ENCODE data around the gene LGALS9. TPM values are rescaled to one million over a fixed set of nuclear protein-coding genes. Genes with fewer than 3 reads are reported as not detected.

LGALS9 gene
- polyA plus RNA-seq, 3 donors = 149 to 581 (median 149) TPM

DNA sequence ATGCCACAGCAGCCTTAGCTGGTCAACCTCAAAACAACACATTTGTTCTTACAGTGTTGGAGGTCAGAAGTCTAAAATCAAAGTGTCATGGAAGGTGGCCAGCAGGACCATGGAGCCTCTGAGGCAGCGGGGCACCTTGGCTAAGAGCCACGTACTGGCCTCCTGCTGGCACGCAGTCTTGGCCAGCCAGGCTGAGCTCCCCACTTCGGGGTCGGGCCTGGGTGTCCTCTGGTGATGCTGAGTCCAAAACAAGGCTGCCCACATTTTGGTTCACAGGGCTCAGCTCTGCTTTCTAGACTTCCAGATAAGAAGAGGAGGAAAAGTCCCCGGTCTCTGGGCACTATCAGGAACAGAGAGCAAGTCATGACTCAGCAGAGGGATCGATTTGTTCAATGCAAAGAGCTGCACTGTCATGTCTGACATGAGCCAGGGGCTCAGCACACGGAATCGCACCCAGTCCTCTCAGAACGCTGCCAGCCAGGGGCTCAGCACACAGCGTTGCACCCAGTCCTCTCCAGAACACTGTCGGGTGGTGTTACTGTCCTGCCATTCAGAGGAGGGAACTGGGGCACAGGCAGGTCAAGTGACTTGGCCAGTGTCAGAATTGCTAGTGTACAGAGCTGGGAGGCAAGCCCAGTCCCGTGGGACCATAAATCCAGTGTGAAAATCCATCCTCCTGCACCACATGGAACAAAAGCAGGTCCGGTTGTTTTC lies 2.5 kb downstream of the LGALS9 start:
- no peaks in the 10 kb centered on the region for H3K27me3 ChIP-seq (ENCODE audit: control insufficient read depth in 2 of 2, insufficient read depth in 2 of 2, low read length in 2 of 2)
- H3K9ac ChIP-seq (ENCODE audit: insufficient read depth, low read length, poor library complexity, severe bottlenecking) = peak overlapping the region; percentile 60
- Mint-ChIP-seq H3K27ac (peak overlapping the region; percentile 75 to 96 (median 83)), H3K27me3 (ENCODE audit: low read depth in 3 of 3) (peaks cover 0 to 3% (median 0%) of the 10 kb centered on the region in 3 donors), H3K9me3 (no peaks in the 10 kb centered on the region), H3K36me3 (peaks cover 19 to 37% of the 10 kb centered on the region in 2 donors), H3K4me3 (peak overlapping the region; percentile 98 to 100), H3K4me1 (peaks cover 57% of the 10 kb centered on the region)
- no peak overlapping the region for H2AFZ ChIP-seq (ENCODE audit: insufficient read depth, low read depth, low read length, poor library complexity, severe bottlenecking)
- no peaks in the 10 kb centered on the region for H3K9me3 ChIP-seq (replicated peaks in 1 of 2; ENCODE audit: control insufficient read depth in 1 of 2, insufficient read depth in 1 of 2, low read length in 2 of 2)
- H4K20me1 ChIP-seq (ENCODE audit: insufficient read depth, low read length) = peaks cover 66% of the 10 kb centered on the region
- 72% methylated on average over 13 of the region's 14 CpGs for WGBS (ENCODE audit: insufficient coverage)
- peak overlapping the region; percentile 83 to 84 for H3K27ac ChIP-seq (ENCODE audit: low read depth in 1 of 2, low read length in 2 of 2)
- H3K36me3 ChIP-seq (replicated peaks in 1 of 2; ENCODE audit: control insufficient read depth in 1 of 2, insufficient read depth in 2 of 2, low read length in 2 of 2) = peaks cover 0 to 8% of the 10 kb centered on the region in 2 donors
- no peak for DNase-seq
- intact Hi-C loops (cut with micrococcal nuclease) = loop anchor here in 1 of 2 donors (10.0 kb wide), 1 partner anchor 389 kb away; no protein-coding TSS in a partner anchor
- H3K4me2 ChIP-seq (replicated peaks; ENCODE audit: extremely low read depth, low read length, poor library complexity, severe bottlenecking) = peak overlapping the region; percentile 91
- peaks cover 51 to 53% of the 10 kb centered on the region in 2 donors for H3K4me1 ChIP-seq (ENCODE audit: control insufficient read depth in 1 of 2, insufficient read depth in 2 of 2, low read length in 2 of 2)
- H3K4me3 ChIP-seq (replicated peaks in 1 of 3; ENCODE audit: low read depth in 2 of 3, low read length in 3 of 3) = peak overlapping the region in 2 of 3 experiments; percentile 89 to 97
- peaks cover 67% of the 10 kb centered on the region for H3K79me2 ChIP-seq (ENCODE audit: insufficient read depth, low read length)
- TF ChIP-seq, protein P1, sequence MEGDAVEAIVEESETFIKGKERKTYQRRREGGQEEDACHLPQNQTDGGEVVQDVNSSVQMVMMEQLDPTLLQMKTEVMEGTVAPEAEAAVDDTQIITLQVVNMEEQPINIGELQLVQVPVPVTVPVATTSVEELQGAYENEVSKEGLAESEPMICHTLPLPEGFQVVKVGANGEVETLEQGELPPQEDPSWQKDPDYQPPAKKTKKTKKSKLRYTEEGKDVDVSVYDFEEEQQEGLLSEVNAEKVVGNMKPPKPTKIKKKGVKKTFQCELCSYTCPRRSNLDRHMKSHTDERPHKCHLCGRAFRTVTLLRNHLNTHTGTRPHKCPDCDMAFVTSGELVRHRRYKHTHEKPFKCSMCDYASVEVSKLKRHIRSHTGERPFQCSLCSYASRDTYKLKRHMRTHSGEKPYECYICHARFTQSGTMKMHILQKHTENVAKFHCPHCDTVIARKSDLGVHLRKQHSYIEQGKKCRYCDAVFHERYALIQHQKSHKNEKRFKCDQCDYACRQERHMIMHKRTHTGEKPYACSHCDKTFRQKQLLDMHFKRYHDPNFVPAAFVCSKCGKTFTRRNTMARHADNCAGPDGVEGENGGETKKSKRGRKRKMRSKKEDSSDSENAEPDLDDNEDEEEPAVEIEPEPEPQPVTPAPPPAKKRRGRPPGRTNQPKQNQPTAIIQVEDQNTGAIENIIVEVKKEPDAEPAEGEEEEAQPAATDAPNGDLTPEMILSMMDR (IDR thresholded peaks at IDR 0.05) = no peak

DNA sequence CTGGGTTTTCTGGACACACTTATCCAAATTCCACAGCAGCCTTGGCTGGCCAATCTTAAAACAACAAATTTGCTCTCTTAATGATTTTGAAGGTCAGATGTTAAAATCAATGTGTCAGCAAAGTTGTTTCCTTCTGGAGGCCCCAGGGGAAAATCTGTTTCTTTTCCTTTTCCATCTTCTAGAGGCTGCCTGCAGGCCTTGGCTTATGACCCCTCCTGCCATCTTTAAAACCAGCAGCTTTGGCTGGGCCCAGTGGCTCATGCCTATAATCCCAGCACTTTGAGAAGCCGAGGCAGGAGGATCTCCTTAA lies 3.0 kb downstream of the LGALS9 start:
- Mint-ChIP-seq H3K27me3 (ENCODE audit: low read depth in 3 of 3) (peaks cover 0 to 3% (median 0%) of the 10 kb centered on the region in 3 donors), H3K4me1 (peaks cover 57% of the 10 kb centered on the region), H3K9me3 (no peaks in the 10 kb centered on the region), H3K36me3 (peaks cover 23 to 38% of the 10 kb centered on the region in 2 donors), H3K4me3 (peak overlapping the region in 1 of 2 donors; percentile 100), H3K27ac (peak overlapping the region; percentile 30 to 96 (median 87))
- H3K4me3 ChIP-seq (replicated peaks in 1 of 3; ENCODE audit: low read depth in 2 of 3, low read length in 3 of 3) = peak overlapping the region in 1 of 3 experiments; percentile 89
- H3K27me3 ChIP-seq (ENCODE audit: control insufficient read depth in 2 of 2, insufficient read depth in 2 of 2, low read length in 2 of 2) = no peaks in the 10 kb centered on the region
- DNase-seq = no peak
- H3K4me1 ChIP-seq (ENCODE audit: control insufficient read depth in 1 of 2, insufficient read depth in 2 of 2, low read length in 2 of 2) = peaks cover 51 to 53% of the 10 kb centered on the region in 2 donors
- TF ChIP-seq, protein P1 (IDR thresholded peaks at IDR 0.05) = no peak
- H3K36me3 ChIP-seq (replicated peaks in 1 of 2; ENCODE audit: control insufficient read depth in 1 of 2, insufficient read depth in 2 of 2, low read length in 2 of 2) = peaks cover 4 to 12% of the 10 kb centered on the region in 2 donors
- peak overlapping the region in 1 of 2 donors; percentile 84 for H3K27ac ChIP-seq (ENCODE audit: low read depth in 1 of 2, low read length in 2 of 2)
- H2AFZ ChIP-seq (ENCODE audit: insufficient read depth, low read depth, low read length, poor library complexity, severe bottlenecking) = no peak overlapping the region
- peaks cover 71% of the 10 kb centered on the region for H4K20me1 ChIP-seq (ENCODE audit: insufficient read depth, low read length)
- intact Hi-C loops (cut with micrococcal nuclease) = loop anchor here in 1 of 2 donors (10.0 kb wide), 1 partner anchor 389 kb away; no protein-coding TSS in a partner anchor
- peak overlapping the region; percentile 91 for H3K4me2 ChIP-seq (replicated peaks; ENCODE audit: extremely low read depth, low read length, poor library complexity, severe bottlenecking)
- no CpG with 5 or more reads among the region's 1 CpG for WGBS (ENCODE audit: insufficient coverage)
- H3K79me2 ChIP-seq (ENCODE audit: insufficient read depth, low read length) = peaks cover 67% of the 10 kb centered on the region
- no peak overlapping the region for H3K9ac ChIP-seq (ENCODE audit: insufficient read depth, low read length, poor library complexity, severe bottlenecking)
- no peaks in the 10 kb centered on the region for H3K9me3 ChIP-seq (replicated peaks in 1 of 2; ENCODE audit: control insufficient read depth in 1 of 2, insufficient read depth in 1 of 2, low read length in 2 of 2)

Data from CD14-positive monocyte (primary cell).